GM21786 (cell line): ENCODE measurements around the gene ABCA5.

Source experiments
- ATAC-seq: cut with Tn5 transposase; IDR thresholded peaks from one replicate; pipeline ENCODE4 v1.9.1; 2021; ENCODE audit not compliant: unreplicated experiment

ABCA5 gene

GRCh38 chr17:69269131-69269998 is 57.6 kb downstream of the ABCA5 start:
- no peak for ATAC-seq

DNA sequence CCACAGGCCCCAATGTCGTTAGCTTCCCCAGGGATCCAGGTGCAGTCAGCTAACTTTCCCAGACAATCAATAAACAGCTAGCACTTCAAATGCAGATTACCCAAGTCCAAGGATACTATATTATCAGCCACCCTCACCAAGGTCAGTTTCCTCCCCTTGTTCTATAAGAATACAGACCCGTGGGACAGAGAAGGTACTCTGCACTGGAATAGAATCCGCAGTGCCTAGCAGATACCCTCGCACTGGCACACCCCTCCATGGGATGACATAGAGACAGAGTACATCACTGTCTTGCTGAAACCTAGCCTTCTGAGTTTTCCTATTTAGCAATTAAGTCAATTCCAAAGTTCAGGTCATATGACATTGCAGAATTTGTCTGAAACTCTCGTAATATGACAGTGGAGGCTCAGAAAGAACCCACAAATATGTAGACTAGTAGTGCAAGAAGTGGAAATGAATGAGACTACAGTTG is 58.4 kb downstream of the ABCA5 start:
- no peak for ATAC-seq

DNA sequence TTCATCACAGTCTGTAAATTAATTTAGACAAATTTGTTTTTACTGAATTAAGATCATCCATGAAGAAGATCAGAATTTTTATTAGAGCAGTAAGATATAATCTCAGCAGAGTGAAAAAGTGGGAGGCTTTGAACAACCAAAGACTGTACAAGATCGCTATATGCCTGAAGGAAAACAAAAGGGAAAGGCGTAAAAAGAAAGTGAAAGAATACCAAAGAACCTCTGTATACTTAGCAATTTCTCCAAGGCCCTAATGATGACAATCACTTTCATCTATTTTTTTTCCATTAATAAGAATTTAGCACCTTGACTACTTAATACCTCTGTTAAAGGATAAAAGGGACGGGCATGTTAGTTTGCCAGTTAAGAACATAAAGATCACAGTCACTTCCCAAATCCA is 59.7 kb downstream of the ABCA5 start:
- no peak for ATAC-seq

- no peak for ATAC-seq
Measured at GRCh38 chr17:69265873-69266272, 61.1 kb downstream of the ABCA5 start.

DNA sequence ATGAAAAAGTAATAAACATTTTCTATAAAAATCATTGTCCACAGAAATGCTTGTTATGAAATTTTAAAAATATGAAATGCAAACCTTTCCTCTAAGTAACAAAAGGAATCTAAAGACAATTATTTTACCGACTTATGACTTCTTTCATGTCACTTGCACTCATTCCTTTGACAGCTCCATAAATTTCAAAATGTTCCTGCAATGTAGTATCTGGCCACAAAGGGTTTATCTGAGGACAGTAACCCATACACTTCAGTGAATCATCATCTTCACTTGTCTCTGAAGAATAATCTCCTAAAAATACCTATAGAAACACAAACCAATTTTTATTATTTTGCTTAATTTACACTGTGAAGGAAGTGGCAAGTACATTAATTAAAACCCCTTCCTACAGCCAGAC is 72.7 kb downstream of the ABCA5 start:
- no peak for ATAC-seq

DNA sequence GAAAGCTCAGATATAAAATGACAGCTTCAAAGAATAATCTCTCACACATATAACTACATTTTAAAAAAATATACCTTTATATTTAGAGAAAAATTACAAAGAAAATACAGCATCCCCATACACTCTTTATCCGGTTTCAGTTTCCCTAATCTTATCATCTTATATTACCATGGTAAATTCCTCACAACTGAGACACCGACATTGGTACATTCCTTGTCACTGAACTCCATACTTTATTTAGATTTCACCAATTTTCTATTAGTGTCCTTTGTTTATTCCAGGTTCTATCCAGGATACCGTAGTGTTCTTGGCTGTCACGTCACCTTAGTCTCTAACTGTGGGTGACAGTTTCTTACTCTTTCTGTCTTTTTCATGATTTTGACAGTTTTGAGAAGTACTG is 76.3 kb downstream of the ABCA5 start:
- no peak for ATAC-seq

DNA sequence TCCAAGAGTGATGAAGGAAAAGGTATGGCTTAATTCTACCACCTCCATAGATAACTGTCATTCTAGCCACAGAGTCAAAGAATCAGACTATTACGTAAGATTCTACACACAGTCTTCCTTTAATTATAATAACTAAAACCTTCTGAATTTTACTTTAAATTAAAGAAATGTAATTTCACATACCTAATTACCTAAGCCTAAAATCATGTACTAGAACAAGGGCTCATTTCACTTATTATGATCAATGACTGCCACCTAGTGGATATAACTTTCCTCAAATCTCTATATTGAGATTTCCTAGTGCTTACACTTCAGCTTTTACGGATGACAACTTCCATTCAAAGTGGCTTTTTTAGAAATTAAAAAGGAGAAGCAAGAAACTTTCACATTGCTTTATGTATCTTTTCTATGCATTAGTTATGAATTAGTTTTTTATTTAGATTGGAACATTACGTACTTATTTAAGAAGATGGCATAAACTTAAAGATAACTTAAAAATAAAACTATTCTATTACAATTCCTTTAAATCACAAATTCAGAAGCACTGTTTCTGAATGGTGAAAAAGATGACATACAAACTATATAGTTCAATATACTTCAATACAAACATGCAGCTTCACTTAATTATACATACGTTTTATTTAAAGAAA is 80.1 kb downstream of the ABCA5 start:
- no peak for ATAC-seq

- no peak for ATAC-seq
Measured at GRCh38 chr17:69246202-69246601, 80.7 kb downstream of the ABCA5 start.

DNA sequence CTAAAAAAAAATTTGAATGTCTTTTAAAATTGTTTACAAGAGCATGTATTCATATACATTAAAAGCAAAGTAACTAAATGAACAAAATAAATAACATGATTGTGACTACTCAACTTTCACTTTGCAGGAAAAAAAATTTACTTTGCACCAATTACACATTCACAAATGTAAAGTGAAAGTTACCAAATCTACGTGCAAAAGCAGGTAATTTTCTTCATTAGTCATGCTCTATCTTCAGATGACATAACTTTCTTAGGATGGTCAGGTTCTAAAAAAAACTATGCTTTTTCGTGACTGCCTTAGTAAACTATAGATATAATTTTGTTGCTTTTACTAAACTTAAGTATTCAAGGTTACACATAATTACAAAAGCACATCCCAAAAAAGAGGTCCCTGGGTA is 81.3 kb downstream of the ABCA5 start:
- no peak for ATAC-seq

GRCh38 chr17:69239611-69240600 is 87.0 kb downstream of the ABCA5 start:
- no peak for ATAC-seq

DNA sequence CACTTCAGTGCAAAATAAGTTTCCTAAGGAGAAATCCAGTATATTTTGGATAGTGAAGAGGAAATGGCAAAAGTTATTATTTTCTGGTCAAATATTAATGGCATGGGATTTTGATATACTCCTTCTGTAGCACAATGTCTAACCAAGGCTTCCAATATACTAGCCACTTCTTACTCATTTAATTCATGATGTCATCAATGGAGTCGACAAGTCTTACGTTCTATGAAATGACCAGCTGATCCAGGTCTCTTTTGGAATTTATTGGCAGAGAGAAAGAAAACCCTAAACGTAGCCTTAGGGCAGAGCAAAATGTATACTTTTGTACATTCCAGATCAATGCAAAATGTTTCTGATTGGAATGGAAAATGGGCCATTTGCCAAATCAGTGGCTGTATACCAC is 90.0 kb downstream of the ABCA5 start:
- ATAC-seq, result no peak

GRCh38 chr17:69236464-69236863 is 90.5 kb downstream of the ABCA5 start:
- no peak for ATAC-seq

DNA sequence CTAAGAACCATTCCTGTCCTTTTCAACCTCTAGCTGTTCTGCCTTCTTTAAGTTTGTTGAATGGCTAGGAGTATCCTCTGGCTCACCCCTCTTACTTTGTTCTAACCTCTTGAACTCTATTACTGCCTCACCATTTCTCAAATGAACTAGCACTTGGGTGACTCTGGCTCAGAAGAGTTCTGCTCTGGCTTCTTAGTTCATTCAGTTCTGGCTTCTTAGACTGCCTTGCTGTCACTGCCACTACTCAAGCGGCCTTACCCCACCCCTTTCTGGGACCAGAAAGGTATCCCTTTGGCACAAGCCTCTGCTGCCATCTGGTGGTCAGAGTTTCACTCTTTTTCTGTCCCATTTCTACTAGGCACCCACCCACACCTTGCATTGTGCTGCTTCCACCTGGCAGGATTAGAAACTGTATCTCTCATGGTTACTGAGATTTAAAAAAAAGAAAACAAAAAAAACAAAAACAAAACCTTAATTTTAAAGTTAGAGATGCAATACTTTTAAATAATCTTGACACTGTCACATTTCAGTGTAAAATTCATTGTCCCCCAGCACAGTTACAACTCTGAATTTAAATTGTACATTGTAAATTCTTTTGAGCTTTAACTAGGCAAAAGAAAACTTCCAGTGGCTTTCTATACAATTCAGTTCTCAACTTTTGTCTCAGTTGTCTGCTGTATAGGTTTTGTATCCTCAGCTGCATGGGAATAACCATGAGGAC is 91.4 kb downstream of the ABCA5 start:
- peak; percentile 95 for ATAC-seq

DNA sequence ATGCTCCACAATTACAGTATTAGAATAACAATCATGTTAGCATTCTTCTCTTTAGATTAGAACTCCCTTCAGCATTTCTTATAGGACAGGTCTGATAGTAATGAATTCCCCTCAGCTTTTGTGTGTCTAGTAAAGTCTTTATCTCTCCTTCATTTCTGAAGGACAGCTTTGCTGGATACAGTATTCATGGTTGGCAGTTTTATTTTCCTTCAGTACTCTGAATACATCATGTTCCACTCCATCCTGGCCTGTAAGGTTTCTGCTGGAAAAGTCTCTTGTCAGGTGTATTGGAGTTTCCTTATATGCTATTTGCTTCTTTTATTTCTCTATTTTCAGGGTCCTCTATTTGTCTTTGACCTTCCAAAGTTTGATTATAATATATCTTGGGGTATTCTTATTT is 94.3 kb downstream of the ABCA5 start:
- ATAC-seq, result no peak

- no peak for ATAC-seq
Measured at GRCh38 chr17:69231521-69231920, 95.4 kb downstream of the ABCA5 start.

- ATAC-seq, result no peak
Measured at GRCh38 chr17:69230939-69231338, 96.0 kb downstream of the ABCA5 start.

GRCh38 chr17:69228576-69228975 is 98.4 kb downstream of the ABCA5 start, which contains the start of gene ABCA10:
ABCA10 (minus strand) TSS chr17:69228824; CDS start chr17:69225358, 3,466 bp downstream.
- no peak for ATAC-seq

- ATAC-seq, result no peak
Measured at GRCh38 chr17:69228018-69228417, 98.9 kb downstream of the ABCA5 start.

DNA sequence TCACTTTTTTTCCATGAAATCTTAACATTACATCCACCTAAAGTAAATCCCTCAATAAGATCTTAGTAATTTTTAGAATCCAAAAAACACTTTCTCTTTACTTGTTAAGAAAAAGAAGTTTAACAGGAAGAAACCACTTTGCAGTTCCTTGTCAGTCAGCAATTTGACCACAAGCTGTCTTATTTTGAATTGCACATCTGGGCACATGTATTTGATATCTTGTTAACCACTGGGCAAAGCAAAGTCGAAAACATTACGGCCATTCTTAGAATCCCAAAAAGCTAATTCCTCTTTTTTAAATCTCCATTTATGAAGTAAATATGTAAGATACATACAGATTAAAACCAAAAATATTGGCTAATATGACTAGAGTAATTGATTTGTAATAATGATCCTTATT is 99.4 kb downstream of the ABCA5 start:
- ATAC-seq, result no peak

- peak; percentile 84 for ATAC-seq
Measured at GRCh38 chr17:69223809-69224208, 103.1 kb downstream of the ABCA5 start.
